ENCODE results near the gene RECQL.
"Not testable (repeated sequence)": the region's sequence is repeated elsewhere in the genome, so short reads cannot be mapped to it uniquely, and the experiment has no call there.

Gene RECQL

GRCh38 chr12:21502164-21502496 lies 695 bp upstream of the RECQL start:
- FAIRE-seq: no peak

- no peak for FAIRE-seq
These were observed 613 bp downstream of the RECQL start for GRCh38 chr12:21500786-21501257.

- FAIRE-seq: no peak
These were observed 1.7 kb downstream of the RECQL start for GRCh38 chr12:21499765-21500164.

- FAIRE-seq: no peak
These were observed 15.4 kb downstream of the RECQL start for GRCh38 chr12:21485998-21486397.

GRCh38 chr12:21483531-21483930 lies 17.9 kb downstream of the RECQL start:
- FAIRE-seq: no peak

GRCh38 chr12:21478756-21479455 lies 22.5 kb downstream of the RECQL start:
- no peak for FAIRE-seq

DNA sequence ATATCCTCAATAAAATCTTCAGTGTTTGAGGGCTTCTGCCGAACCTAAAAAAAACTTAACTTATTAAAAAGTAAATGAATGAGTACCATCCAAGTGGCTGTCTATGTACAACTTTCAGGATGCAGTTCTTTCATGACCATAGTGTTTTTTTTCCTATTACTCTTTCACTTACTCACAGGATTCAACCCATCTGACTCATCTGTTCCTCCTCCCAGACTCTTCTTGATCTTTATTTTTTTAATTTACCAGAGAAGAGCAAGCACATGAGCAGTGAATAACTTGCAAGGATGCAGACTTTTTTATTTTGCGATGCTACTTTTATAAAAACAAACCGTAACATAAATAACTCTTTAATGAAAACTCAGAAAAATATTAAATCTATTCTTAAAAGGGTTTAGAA lies 24.5 kb downstream of the RECQL start:
- no peak for FAIRE-seq

DNA sequence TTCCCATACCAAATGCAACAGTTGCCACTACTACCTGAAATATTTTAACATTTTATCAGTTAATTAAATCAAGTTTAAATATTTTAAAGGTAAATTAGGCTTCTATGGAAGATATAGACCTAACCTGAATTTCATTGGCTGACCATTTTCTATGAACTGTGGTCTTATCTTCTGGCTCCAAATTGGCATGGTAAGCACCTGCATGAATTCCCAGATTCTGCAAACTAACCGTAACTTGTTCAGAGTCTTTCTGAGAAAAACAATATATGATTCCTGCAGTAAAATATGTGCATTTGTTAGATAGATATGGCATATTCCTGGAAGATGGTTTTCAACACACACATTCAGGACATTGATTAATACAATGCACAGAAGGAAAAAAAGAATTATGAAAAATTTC lies 25.9 kb downstream of the RECQL start:
- FAIRE-seq: no peak

DNA sequence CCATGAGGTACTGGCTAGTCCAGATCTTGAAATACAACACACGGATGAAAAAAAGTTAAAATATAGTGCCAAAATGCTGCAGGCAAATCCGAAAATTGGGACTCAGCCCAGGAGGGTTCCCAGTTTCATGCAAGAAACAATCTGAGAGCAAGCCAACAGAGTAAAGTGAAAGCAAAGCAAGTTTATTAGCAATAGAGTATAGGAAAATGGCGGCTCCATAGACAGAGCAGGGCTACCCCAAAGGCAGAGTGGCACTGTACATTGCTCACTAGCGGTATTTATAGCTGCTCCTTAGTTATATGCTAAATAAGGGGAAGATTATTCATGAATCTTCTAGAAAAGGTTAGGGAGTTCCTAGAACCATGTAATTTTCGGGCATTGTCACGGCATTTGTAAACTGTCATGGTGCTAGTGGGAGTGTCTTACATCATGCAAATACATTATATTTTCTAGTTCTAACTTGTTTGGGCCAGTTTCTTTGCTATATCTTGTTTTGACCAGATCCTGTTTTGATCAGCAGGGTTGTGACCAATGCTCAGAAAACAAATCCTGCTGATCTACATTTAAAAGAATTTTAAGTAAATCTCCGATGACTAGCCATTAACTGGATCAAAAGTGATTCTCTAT lies 29.1 kb downstream of the RECQL start:
- FAIRE-seq: no peak

DNA sequence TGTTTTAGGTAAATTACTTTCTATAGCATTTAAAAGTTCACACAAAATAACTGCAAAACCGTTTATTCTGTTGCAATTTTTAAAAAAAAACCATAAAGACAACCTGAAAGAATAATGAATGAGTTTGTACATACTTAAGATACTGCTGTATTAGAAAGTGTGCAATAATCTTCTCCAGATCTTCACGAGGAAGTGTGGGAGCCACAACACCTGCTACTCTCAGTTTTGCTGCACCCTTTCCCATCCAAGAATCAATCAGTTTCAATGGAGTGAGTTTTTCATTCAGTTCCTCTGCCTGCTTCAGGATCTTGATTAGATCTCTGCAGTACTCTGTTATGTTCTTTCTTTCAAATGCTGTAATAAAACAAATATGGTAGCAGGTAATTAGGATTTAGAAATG lies 30.1 kb downstream of the RECQL start:
- FAIRE-seq: no peak

- not testable (repeated sequence) for FAIRE-seq
These were observed 34.1 kb downstream of the RECQL start for GRCh38 chr12:21467334-21467733.

GRCh38 chr12:21459474-21459873 lies 42.0 kb downstream of the RECQL start:
- no peak for FAIRE-seq

DNA sequence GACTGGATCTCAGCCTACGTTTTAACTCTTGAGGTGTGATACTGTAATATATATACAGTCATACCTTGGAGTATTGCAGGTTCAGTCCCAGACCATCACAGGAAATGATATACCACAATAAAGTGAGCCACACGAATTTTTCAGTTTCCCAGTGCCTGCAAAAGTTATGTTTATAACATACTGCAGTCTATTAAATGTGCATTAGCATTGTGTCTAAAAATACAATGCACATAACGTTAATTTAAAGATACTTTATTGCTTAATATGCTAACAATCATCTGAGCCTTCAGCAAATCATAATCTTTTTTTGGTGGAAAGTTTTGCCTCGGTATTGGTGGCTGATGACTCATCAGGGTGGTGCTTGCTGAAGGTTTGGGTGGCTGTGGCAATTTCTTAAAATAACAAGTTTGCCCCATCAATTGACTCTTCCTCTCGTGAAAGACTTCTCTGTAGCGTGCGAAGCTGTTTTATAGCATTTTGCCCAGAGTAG lies 45.1 kb downstream of the RECQL start:
- FAIRE-seq: no peak

DNA sequence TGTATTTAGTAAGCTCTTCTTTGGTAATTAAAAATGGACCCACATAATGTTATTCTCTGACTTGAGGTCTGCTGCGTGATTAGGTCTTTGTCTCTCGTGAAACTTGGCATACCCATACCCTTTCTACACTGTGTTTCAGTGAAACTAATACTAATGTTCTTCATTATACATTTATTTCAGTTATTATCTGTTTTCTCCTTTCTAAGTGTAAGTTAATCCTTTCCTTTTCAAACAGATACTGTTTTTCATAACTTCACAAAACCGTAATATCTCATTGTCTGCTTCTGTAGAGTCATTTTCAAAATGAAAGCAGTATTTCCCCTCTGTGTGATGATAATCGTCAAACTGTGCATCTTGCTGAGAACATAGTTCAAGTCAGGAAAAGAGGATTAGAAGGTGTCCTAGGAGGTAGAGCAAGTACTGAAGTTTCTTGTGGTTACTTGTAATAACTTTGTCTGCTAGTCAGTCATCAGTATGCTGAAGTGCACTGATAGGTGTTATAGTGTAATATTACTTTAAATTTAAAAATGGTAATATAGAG lies 48.1 kb downstream of the RECQL start:
- no peak for FAIRE-seq

DNA sequence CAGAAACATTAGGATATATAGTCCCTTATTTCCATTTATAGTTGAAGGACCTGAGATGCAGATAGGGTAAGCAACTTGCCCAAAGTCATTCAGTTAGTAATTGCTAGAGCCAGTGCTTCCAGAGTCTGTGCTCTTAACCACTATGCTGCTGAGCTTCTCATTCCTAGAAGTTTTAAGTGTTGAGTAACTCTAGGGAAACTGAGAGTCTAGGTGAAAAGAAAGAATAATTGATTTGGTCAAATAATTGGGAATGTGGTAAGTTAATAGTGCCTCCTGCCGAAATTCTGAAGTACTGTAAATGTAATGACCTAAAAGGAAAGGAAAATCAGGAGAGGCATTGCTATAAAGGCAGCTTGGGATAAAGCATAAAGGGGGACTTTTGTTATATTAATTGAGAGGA lies 49.9 kb downstream of the RECQL start:
- FAIRE-seq: no peak

GRCh38 chr12:21444193-21445146 lies 57.0 kb downstream of the RECQL start:
- FAIRE-seq: no peak

DNA sequence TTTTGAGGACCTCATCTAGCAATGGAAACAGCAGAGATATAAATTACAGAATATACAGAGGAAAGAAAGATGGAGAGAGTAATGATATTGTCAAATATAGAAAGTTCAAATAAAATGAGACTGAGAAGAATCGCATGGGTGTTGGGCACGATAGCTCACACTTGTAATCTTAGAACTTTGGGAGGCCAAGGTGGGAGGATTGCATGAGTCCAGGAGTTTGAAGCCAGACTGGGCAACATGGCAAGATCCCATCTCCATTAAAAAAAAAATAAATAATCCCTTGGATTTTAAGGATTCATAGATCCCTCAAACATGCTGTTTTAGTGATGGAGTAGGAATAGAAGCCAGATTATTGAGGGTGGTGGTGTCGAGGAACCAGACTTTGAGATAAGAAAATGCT lies 62.1 kb downstream of the RECQL start:
- FAIRE-seq: no peak

DNA sequence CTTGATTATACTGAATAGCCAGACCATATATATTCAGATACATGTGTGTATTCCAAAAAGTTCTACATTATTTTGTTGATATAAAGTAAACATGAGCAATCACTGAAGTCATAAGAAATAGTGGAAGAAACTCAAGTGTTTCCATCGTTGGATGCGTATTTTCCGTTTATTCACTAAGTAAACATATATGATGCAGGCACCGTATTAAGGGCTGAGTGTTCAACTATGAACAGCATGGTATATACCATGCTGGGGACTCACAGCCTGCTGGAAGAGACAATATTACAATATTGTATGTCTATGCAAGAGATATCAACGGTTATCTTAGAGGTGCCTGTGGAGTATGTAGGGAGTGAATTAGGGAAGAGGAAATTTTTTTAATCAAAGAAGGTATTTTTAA lies 62.8 kb downstream of the RECQL start:
- FAIRE-seq: no peak

DNA sequence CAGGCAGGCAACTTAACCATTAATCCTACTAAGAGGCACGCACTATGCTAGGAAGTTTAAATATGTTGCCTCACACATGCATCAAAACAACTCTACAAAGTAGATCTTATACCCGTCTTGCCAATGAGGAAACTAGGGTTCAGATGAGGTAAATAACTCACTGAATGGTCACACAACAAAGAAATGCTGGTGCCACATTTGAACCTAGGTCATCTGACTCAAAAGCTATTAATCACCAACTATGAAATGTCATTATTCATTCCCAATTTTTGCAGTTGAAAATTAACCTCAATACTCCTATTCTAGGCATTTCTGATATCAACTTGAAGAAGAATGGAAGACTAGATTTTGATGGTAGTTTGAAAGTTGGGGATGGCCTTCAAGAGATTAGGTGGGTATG lies 66.7 kb downstream of the RECQL start:
- FAIRE-seq: no peak

- no peak for FAIRE-seq
These were observed 67.9 kb downstream of the RECQL start for GRCh38 chr12:21433525-21433924.

GRCh38 chr12:21429994-21430393 lies 71.4 kb downstream of the RECQL start:
- FAIRE-seq: no peak

GRCh38 chr12:21428241-21428640 lies 73.2 kb downstream of the RECQL start:
- FAIRE-seq: no peak

DNA sequence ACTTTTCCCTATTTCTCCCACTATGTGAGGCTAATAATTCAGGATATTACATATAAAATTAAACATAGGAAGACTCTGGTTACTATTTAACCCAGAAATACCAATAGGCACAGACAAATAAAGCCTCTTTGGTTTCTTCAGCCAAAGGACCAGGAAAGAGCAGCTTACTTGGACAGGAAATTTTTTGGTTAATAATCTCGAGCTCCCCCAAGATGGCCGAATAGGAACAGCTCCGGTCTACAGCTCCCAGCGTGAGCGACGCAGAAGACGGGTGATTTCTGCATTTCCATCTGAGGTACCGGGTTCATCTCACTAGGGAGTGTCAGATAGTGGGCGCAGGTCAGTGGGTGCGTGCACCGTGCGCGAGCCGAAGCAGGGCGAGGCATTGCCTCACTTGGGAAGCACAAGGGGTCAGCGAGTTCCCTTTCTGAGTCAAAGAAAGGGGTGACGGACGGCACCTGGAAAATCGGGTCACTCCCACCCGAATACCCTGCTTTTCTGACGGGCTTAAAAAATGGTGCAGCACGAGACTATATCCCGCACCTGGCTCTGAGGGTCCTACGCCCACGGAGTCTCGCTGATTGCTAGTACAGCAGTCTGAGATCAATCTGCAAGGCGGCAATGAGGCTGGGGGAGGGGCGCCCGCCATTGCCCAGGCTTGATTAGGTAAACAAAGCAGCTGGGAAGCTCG lies 82.3 kb downstream of the RECQL start:
- not testable (repeated sequence) for FAIRE-seq
